ENCODE data around the gene ULBP1. TPM values are rescaled to one million over a fixed set of nuclear protein-coding genes. Genes with fewer than 3 reads are reported as not detected.

Gene ULBP1
- total RNA-seq, 2 experiments from 2014 or later: 2.5 to 2.7 TPM

DNA sequence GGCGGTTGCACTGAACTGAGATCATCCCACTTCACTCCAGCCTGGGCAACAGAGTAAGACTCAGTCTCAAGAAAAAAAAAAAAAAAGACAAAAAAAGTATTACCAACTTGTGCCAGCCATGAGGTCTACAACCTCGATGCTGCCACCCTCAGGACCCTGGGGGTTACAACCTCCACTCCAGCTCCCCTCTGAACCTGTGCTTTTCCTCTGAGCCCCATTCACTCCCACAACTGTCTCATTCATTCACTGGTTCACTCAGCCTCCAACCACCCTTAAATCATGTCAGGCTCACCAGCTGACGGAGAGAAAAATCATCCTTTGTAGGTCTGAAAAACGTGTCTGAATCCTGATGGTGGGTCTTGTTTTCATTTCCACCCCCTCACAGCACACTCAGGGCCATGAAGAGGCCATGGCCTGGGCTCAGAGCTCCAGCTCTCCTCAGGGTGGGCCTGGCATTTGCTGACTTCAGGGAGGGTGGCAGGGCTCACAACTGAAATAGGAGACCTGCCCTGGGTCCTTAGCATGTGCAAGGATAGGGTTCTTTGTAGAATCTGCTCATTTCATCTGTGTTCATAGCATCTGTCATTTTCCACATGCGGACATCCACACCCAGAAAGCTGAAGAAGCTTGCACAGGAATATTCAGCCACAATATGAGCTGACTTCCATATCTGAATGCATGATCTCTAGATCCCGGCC, 1.9 kb upstream of the ULBP1 start:
- Mint-ChIP-seq H3K4me1 (ENCODE audit: low read depth) (peaks cover 31% of the 10 kb centered on the region), H3K27me3 (peaks cover 65% of the 10 kb centered on the region), H3K4me3 (no peak overlapping the region), H3K9me3 (no peaks in the 10 kb centered on the region), H3K36me3 (ENCODE audit: low read depth) (peaks cover 2% of the 10 kb centered on the region), H3K27ac (no peak overlapping the region)
- DNase-seq (peak; percentile 72), ATAC-seq (peak; percentile 46)
- ChIA-PET CTCF (interaction anchor here (0.7 to 2.0 kb wide), 5 partner anchors 9 to 55 kb away, joined by 3 to 6 read pairs (median 3); no protein-coding TSS in a partner anchor), POLR2A (no interaction called here)
- intact Hi-C loops (cut with micrococcal nuclease): loop anchor here (5.0 kb wide), 1 partner anchor 40 kb away; no protein-coding TSS in a partner anchor
- TF ChIP-seq, protein P1, sequence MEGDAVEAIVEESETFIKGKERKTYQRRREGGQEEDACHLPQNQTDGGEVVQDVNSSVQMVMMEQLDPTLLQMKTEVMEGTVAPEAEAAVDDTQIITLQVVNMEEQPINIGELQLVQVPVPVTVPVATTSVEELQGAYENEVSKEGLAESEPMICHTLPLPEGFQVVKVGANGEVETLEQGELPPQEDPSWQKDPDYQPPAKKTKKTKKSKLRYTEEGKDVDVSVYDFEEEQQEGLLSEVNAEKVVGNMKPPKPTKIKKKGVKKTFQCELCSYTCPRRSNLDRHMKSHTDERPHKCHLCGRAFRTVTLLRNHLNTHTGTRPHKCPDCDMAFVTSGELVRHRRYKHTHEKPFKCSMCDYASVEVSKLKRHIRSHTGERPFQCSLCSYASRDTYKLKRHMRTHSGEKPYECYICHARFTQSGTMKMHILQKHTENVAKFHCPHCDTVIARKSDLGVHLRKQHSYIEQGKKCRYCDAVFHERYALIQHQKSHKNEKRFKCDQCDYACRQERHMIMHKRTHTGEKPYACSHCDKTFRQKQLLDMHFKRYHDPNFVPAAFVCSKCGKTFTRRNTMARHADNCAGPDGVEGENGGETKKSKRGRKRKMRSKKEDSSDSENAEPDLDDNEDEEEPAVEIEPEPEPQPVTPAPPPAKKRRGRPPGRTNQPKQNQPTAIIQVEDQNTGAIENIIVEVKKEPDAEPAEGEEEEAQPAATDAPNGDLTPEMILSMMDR (IDR thresholded peaks at IDR 0.05): peak; percentile 45

DNA sequence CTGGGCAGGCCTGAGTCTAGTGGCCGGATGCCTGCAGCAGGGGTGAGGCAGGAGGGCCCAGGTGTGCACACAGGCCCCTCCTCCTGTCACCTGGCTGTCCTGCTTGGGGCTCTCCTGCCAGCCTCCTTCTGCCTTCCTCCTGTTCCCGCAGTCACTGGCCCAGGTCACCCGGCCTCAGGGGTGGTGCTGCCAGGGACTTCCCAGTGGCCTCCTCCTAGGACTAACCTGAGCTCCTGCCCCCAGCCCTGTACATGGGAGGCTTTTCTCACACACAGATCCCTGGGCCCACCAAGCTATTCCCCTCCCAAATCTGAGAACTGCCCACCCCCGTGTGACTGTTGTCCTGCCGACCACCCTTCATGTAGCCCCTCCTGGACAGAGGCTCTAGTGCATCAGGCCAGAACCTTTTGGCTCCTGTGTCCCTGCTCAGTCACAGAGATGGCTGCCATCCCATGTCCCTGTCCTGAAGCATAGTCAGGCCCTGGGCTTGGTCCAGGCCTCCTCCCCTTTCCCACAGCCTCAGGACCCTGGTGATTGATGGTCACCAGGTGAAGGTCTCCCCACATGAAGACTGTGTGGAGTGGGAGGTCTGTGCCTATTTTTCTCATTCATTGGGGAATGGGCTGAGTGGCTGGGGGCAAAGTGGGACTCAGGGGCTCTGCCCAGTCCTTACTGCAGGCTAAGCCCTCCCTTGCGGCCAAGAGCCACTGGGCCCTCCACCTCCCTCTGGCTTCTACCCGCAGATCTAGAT, 1.1 kb upstream of the ULBP1 start:
- Mint-ChIP-seq H3K4me3 (peak overlapping the region; percentile 78), H3K4me1 (ENCODE audit: low read depth) (peaks cover 31% of the 10 kb centered on the region), H3K27me3 (peaks cover 68% of the 10 kb centered on the region), H3K36me3 (ENCODE audit: low read depth) (peaks cover 2% of the 10 kb centered on the region), H3K27ac (peak overlapping the region; percentile 84), H3K9me3 (no peaks in the 10 kb centered on the region)
- no peak for DNase-seq
- ChIA-PET CTCF (interaction anchor here (0.9 to 2.0 kb wide), 3 partner anchors 10 to 28 kb away, joined by 3 to 6 read pairs (median 4); no protein-coding TSS in a partner anchor), POLR2A (no interaction called here)
- TF ChIP-seq, protein P1 (IDR thresholded peaks at IDR 0.05): no peak
- intact Hi-C loops (cut with micrococcal nuclease): loop anchor here (5.0 kb wide), 1 partner anchor 40 kb away; no protein-coding TSS in a partner anchor
- ATAC-seq: no peak

DNA sequence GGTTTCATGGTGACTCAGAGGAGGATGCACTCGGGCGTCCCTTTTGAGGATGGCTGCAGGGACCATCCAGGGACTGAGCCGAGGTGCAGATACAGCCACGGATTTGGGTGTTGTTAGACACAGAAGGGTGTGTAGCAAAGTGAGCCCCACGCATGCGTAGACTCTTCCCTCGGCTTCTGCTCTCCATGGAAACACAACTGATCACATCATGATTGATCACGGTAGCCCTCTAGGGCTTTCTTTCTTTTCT, 606 bp upstream of the ULBP1 start:
- Mint-ChIP-seq H3K27me3 (peaks cover 68% of the 10 kb centered on the region), H3K9me3 (no peaks in the 10 kb centered on the region), H3K4me1 (ENCODE audit: low read depth) (peaks cover 31% of the 10 kb centered on the region), H3K4me3 (peak overlapping the region; percentile 78), H3K36me3 (ENCODE audit: low read depth) (peaks cover 2% of the 10 kb centered on the region), H3K27ac (peak overlapping the region; percentile 84)
- DNase-seq (peak; percentile 67), ATAC-seq (peak; percentile 34)
- POLR2A ChIA-PET: no interaction called here
- TF ChIP-seq, protein P1 (IDR thresholded peaks at IDR 0.05): no peak
- intact Hi-C loops (cut with micrococcal nuclease): loop anchor here (5.0 kb wide), 1 partner anchor 39 kb away; no protein-coding TSS in a partner anchor
- CTCF ChIA-PET: no interaction called here

DNA sequence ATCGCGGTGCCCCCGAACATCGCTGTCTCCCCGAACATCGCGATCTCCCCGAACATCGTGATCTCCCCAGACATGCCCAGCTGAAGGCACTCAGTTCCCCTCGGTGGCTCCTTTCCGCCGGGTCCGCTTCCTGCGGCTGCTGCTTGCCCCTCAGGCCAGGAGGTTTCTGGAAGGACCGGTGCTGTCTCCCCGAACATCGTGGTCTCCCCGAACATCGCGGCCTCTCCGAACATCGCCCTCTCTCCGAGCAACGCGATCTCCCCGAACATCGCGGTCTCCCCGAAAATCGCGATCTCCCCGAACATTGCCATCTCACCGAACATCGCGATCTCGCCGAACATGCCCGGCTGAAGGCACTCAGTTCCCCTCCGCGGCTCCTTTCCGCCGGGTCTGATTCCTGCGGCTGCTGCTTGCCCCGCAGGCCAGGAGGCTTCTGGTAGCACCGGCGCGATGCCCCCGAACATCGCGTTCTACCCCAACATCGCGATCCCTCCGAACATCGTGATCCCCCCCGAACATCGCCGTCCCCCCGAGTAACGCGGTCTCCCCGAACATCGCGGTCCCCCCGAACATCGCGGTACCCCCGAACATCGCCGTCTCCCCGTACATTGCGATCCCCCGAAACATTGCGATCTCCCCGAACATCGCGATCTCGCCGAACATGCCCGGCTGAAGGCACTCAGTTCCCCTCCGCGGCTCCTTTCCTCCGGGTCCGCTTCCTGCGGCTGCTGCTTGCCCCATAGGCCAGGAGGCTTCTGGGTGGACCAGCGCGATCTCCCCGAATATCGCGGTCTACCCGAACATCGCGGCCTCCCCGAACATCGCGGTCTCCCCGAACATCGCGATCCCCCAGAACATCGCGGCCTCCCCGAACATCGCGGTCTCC, 808 bp downstream of the ULBP1 start:
- POLR2A ChIA-PET: no interaction called here

More for the DNA sequence above, 808 bp downstream of the ULBP1 start:
- H3K27me3 Mint-ChIP-seq: peaks cover 70% of the 10 kb centered on the region
- intact Hi-C loops (cut with micrococcal nuclease): loop anchor here (5.0 kb wide), 1 partner anchor 38 kb away; no protein-coding TSS in a partner anchor
- ATAC-seq: no peak
- peak overlapping the region; percentile 84 for H3K27ac Mint-ChIP-seq
- H3K4me3 Mint-ChIP-seq: peak overlapping the region; percentile 78
- CTCF ChIA-PET: no interaction called here
- DNase-seq: peak; percentile 35
- H3K9me3 Mint-ChIP-seq: no peaks in the 10 kb centered on the region
- TF ChIP-seq, protein P1 (IDR thresholded peaks at IDR 0.05): no peak
- peaks cover 28% of the 10 kb centered on the region for H3K4me1 Mint-ChIP-seq (ENCODE audit: low read depth)
- peaks cover 3% of the 10 kb centered on the region for H3K36me3 Mint-ChIP-seq (ENCODE audit: low read depth)
